Kidney (tissue), 14 donors: ENCODE data around the gene FHOD3. TPM values are rescaled to one million over a fixed set of nuclear protein-coding genes. Genes with fewer than 3 reads are reported as not detected.

Source experiments
- DNase-seq, 5 donors: peaks; one replicate each; pipeline ENCODE4 v3.0.0-alpha.2; 2013 to 2020
- FAIRE-seq: peaks from 2 replicates; lab custom pipeline; 2012; peaks lifted over from hg19 to GRCh38; lab: Jason Lieb, UNC
- H3K27ac ChIP-seq, 2 donors: one replicate each; pipeline ENCODE4 v1.7.0; 2013; ENCODE audit warnings: low read depth in 2 of 2, low read length in 2 of 2, inconsistent platforms in 1 of 2
- H3K27me3 ChIP-seq: one replicate; pipeline ENCODE4 v1.7.1; 2013; ENCODE audit warnings: low read length, inconsistent platforms; ENCODE audit not compliant: control insufficient read depth, insufficient read depth
- H3K36me3 ChIP-seq, 3 donors: one replicate each; pipeline versions ENCODE4 v1.7.0 to v1.7.1; 2013; ENCODE audit warnings: low read length in 3 of 3, control low read depth in 1 of 3, inconsistent platforms in 1 of 3; ENCODE audit not compliant: insufficient read depth in 3 of 3, control insufficient read depth in 2 of 3
- H3K4me1 ChIP-seq, 3 donors: one replicate each; pipeline versions ENCODE4 v1.7.0 to v1.7.1; 2013; ENCODE audit warnings: low read length in 3 of 3, inconsistent platforms in 1 of 3, low read depth in 1 of 3; ENCODE audit not compliant: control insufficient read depth in 2 of 3, insufficient read depth in 2 of 3
- H3K4me3 ChIP-seq, 3 donors: one replicate each; pipeline versions ENCODE4 v1.7.0 to v1.8.1; 2013; ENCODE audit warnings: low read length in 3 of 3, control low read depth in 1 of 3, inconsistent platforms in 1 of 3
- H3K9ac ChIP-seq, 3 donors: one replicate each; pipeline versions ENCODE4 v1.7.0 to v1.7.1; 2013; ENCODE audit warnings: low read length in 3 of 3, control low read depth in 1 of 3, inconsistent platforms in 1 of 3
- H3K9me3 ChIP-seq, 3 donors: one replicate each; pipeline versions ENCODE4 v1.7.0 to v1.7.1; 2013; ENCODE audit warnings: low read length in 3 of 3, control low read depth in 1 of 3, inconsistent platforms in 1 of 3; ENCODE audit not compliant: control insufficient read depth in 2 of 3, insufficient read depth in 1 of 3
- CTCF ChIP-seq: IDR thresholded peaks from 3 replicates; pipeline ENCODE4 v1.5.1; 2012; ENCODE audit warnings: mild to moderate bottlenecking, moderate library complexity, borderline replicate concordance; ENCODE audit not compliant: insufficient read depth; ENCODE audit errors: extremely low read depth
- intact Hi-C: fragments of 100-400 bp; cut with DNase I; formaldehyde crosslinking; loops from one replicate; pipeline ENCODE4 v1.11.1; 2022
- polyA plus RNA-seq: library from polyadenylated mRNA; stranded (reverse); fragments of 350-450 nt; fragmentation: Illumina TruSeq; extraction: RNeasy Lipid Tissue Mini Kit (QIAGEN cat#74804); gene quantifications from one replicate; pipeline ENCODE4 v1.2.3, GENCODE V29; 2014; ENCODE audit warnings: low read depth, low replicate concordance; ENCODE audit not compliant: insufficient read depth
- total RNA-seq: library from RNA; stranded (reverse); fragmentation: NEBNext Ultra II Directional; extraction: Animal tissue kit (Norgen Biotek cat#: 25700); gene quantifications from one replicate; pipeline ENCODE4 v1.2.1, GENCODE V29; 2021
- donor health status: control.
- donor health status: control.
- donor health status: control.
- donor health status: control.
- donor health status: control.
- donor health status: DM: yes; HTN: yes; CAD: no.
- donor health status: Normal renal cell carcinoma (clear cell type).

The FHOD3 gene
- total and polyA plus RNA-seq, 2 donors from 2014 or later = 21.5 to 28.0 TPM

GRCh38 chr18:36640021-36640952 lies 342.8 kb downstream of the FHOD3 start:
- Histone ChIP-seq H3K27ac (peak overlapping the region in 1 of 2 donors; percentile 26), H3K27me3 (no peaks in the 10 kb centered on the region), H3K4me1 (peaks cover 0 to 2% (median 0%) of the 10 kb centered on the region in 3 donors), H3K9ac (no peak overlapping the region), H3K36me3 (no peaks in the 10 kb centered on the region), H3K4me3 (no peak overlapping the region), H3K9me3 (no peaks in the 10 kb centered on the region)
- FAIRE-seq (no peak), DNase-seq (peak in 2 of 5 donors; percentile 64 to 85)
- TF ChIP-seq CTCF = no peak
- intact Hi-C loops = no loop called here

DNA sequence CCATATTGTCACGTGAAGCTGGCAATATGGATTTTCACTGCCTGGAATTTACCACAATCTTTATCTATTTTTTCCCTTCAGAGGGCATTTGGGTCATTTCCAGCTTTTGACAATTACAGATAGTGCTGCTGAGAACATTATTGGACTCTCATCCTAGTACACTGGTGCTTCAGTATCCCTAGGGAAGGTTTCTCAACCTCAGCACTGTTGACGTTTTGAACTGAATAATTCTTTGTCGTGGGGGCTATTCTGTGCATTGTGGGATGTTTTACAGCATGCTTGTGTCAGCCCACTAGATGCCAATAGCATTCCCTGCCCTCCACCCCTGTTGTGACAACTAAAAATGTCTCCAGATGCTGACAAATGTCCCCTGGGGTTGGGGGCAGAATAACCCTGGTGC lies 345.5 kb downstream of the FHOD3 start:
- no peaks in the 10 kb centered on the region for H3K27me3 ChIP-seq
- H3K27ac ChIP-seq = no peak overlapping the region
- no peaks in the 10 kb centered on the region for H3K9me3 ChIP-seq
- DNase-seq (no peak), FAIRE-seq (no peak)
- TF ChIP-seq CTCF = no peak
- H3K9ac ChIP-seq = no peak overlapping the region
- intact Hi-C loops = no loop called here
- no peaks in the 10 kb centered on the region for H3K36me3 ChIP-seq
- H3K4me1 ChIP-seq = peaks cover 0 to 2% (median 0%) of the 10 kb centered on the region in 3 donors
- H3K4me3 ChIP-seq = no peak overlapping the region

- Histone ChIP-seq H3K36me3 (no peaks in the 10 kb centered on the region), H3K27me3 (no peaks in the 10 kb centered on the region), H3K9ac (no peak overlapping the region), H3K27ac (no peak overlapping the region), H3K4me1 (no peaks in the 10 kb centered on the region), H3K4me3 (no peak overlapping the region), H3K9me3 (no peaks in the 10 kb centered on the region)
- intact Hi-C loops = no loop called here
- TF ChIP-seq CTCF = no peak
- FAIRE-seq = no peak
- no peak for DNase-seq
Measured at GRCh38 chr18:36648803-36649202, 351.3 kb downstream of the FHOD3 start.
